GM12878 (cell line): Measurements from ENCODE around the gene PRKN.

ENCODE experiments used
- CTCF ChIP-seq, 3 experiments: IDR thresholded peaks in 2 of 3; conservative IDR thresholded peaks in 1 of 3; 2 replicates each; pipeline ENCODE4 v1.5.1; 2011; ENCODE audit warnings: low read depth in 3 of 3, low read length in 3 of 3, mild to moderate bottlenecking in 3 of 3, control low read depth in 2 of 3, moderate library complexity in 2 of 3, inconsistent platforms in 1 of 3, mixed read lengths in 1 of 3; ENCODE audit not compliant: control insufficient read depth in 2 of 3, insufficient read depth in 1 of 3; ENCODE audit errors: extremely low read depth in 1 of 3
- E4F1 ChIP-seq: fragments of 450-650 bp; IDR thresholded peaks from 2 replicates; pipeline ENCODE4 v1.6.1; 2018; ENCODE audit warnings: borderline replicate concordance, mild to moderate bottlenecking; ENCODE audit not compliant: partially characterized antibody
- GATAD2B ChIP-seq: fragments of 450-650 bp; conservative IDR thresholded peaks from 2 replicates; pipeline ENCODE4 v1.6.1; 2017; ENCODE audit warnings: low read depth, mild to moderate bottlenecking, moderate library complexity
- HDAC2 ChIP-seq: fragments of 200-600 bp; sonication (generic); IDR thresholded peaks from 2 replicates; pipeline ENCODE4 v1.6.1; 2017
- HDGF ChIP-seq: fragments of 450-650 bp; IDR thresholded peaks from 2 replicates; pipeline ENCODE4 v1.6.1; 2016; ENCODE audit warnings: antibody characterized with exemption
- NFIC ChIP-seq: IDR thresholded peaks from 2 replicates; pipeline ENCODE4 v1.6.1; 2012; ENCODE audit warnings: low read depth, mild to moderate bottlenecking, inconsistent platforms, low read length, moderate library complexity
- REST ChIP-seq: IDR thresholded peaks from 2 replicates; pipeline ENCODE4 v1.6.1; 2012; ENCODE audit warnings: mild to moderate bottlenecking, low read depth, low read length
- SMAD1 ChIP-seq: fragments of 450-650 bp; IDR thresholded peaks from 2 replicates; pipeline ENCODE4 v1.6.1; 2018; ENCODE audit warnings: mild to moderate bottlenecking, low read depth; ENCODE audit not compliant: partially characterized antibody
- TAF1 ChIP-seq: IDR thresholded peaks from 2 replicates; pipeline ENCODE4 v1.6.1; 2011; ENCODE audit warnings: mild to moderate bottlenecking, low read depth, low read length, borderline replicate concordance
- ZNF274 ChIP-seq: IDR thresholded peaks from one replicate; pipeline ENCODE4 v1.8.0; 2011; ENCODE audit not compliant: insufficient read length, insufficient read depth

GRCh38 chr6:162156146-162156545, 571.4 kb downstream of the PRKN start:
- no peak for TF ChIP-seq ZNF274
- no peak for TF ChIP-seq CTCF (IDR thresholded peaks at IDR 0.05 in 2 of 3, conservative IDR thresholded peaks at IDR 0.05 in 1 of 3; ENCODE audit: control insufficient read depth in 2 of 3, extremely low read depth in 1 of 3, insufficient read depth in 1 of 3, low read depth in 3 of 3, low read length in 3 of 3)
- no peak for TF ChIP-seq TAF1
- TF ChIP-seq HDAC2 = no peak
- no peak for TF ChIP-seq E4F1
- TF ChIP-seq SMAD1 = no peak
- no peak for TF ChIP-seq HDGF
- no peak for TF ChIP-seq NFIC
- no peak for TF ChIP-seq REST
- no peak for TF ChIP-seq GATAD2B
